Astrocyte of the spinal cord (primary cell): ENCODE results near the gene KRTAP12-2.

Source experiments
- DNase-seq: peaks from one replicate; pipeline ENCODE4 v3.0.0; 2011; ENCODE audit warnings: low read depth, low spot score
- H3K4me3 ChIP-seq: 2 replicates; pipeline ENCODE4 v1.5.1; 2011; ENCODE audit warnings: low read depth, mild to moderate bottlenecking, low read length, moderate library complexity
- in situ Hi-C: cut with HindIII; loops from 2 replicates; pipeline ENCODE4 v1.10.0; 2017; ENCODE audit warnings: low sequenced_read_pairs
- TF ChIP-seq, protein P1 (sequence below): IDR thresholded peaks from 2 replicates; pipeline ENCODE4 v1.5.1; 2012; ENCODE audit warnings: low read depth, mild to moderate bottlenecking, low read length, inconsistent platforms

Gene KRTAP12-2

DNA sequence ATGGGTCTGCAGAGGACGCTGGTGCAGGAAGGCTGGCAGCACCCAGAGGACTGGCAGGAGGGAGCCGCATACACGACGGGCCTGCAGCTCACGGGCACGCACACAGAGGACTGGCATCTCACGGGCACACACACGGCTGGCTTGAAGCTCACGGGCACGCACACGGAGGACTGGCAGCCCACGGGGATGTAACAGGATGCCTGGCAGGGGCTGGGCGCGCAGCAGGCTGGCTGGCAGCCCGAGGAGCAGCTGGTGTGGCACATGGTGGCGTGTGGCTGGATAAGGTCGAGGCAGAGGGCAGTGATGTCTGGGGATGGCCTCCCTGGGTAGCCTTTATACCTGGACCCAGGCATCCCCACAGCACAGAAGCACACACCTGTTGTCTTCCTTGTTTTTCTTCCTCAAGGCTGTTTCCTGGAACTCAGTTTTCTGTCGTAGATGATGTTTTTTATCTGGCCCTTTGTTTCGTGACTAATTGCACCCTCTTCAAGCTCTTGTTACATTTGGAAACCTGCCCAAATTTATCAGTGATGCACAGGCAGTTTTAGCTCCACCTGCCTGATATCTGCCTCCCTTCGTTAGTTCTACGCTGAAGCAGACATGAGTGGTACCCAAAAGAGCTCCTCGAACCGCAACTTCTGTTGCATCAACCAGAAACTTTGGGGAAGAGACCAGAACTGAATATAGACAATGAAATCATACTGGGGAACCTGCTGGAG is 15.3 kb upstream of the KRTAP12-2 start, which contains the start of gene KRTAP12-1:
Gene KRTAP12-1, minus strand, starts transcription at position 303 of the 719 bp plus-strand sequence. Its CDS starts 40 bp downstream, at position 263.
- in situ Hi-C loops = no loop called here

DNA sequence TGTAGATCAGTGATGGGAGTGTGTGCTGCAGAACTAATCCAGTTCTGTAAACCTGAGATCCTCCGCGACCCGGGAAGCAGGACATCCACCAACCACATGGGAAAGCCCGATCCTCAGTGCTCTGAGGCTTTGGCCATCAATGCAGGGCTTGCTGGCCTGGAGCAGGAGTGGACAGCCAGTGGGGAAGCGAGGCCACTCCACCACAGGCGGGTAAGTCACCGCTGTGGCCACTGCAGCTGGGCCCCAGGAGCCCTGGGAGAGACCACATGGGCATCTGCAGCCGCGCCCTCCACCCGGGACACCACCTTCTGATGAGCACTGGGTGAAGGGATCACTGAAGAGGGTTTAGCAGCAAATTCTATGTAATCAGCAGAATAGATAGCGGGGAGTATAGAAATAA is 14.4 kb upstream of the KRTAP12-2 start:
- TF ChIP-seq, protein P1, sequence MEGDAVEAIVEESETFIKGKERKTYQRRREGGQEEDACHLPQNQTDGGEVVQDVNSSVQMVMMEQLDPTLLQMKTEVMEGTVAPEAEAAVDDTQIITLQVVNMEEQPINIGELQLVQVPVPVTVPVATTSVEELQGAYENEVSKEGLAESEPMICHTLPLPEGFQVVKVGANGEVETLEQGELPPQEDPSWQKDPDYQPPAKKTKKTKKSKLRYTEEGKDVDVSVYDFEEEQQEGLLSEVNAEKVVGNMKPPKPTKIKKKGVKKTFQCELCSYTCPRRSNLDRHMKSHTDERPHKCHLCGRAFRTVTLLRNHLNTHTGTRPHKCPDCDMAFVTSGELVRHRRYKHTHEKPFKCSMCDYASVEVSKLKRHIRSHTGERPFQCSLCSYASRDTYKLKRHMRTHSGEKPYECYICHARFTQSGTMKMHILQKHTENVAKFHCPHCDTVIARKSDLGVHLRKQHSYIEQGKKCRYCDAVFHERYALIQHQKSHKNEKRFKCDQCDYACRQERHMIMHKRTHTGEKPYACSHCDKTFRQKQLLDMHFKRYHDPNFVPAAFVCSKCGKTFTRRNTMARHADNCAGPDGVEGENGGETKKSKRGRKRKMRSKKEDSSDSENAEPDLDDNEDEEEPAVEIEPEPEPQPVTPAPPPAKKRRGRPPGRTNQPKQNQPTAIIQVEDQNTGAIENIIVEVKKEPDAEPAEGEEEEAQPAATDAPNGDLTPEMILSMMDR = no peak
- no peak overlapping the region for H3K4me3 ChIP-seq
- no peak for DNase-seq
- in situ Hi-C loops = no loop called here

More for the DNA sequence above, 15.3 kb upstream of the KRTAP12-2 start, which contains the start of gene KRTAP12-1:
- DNase-seq = no peak
- TF ChIP-seq, protein P1 = no peak
- no peak within 1 kb of the TSS for H3K4me3 ChIP-seq

DNA sequence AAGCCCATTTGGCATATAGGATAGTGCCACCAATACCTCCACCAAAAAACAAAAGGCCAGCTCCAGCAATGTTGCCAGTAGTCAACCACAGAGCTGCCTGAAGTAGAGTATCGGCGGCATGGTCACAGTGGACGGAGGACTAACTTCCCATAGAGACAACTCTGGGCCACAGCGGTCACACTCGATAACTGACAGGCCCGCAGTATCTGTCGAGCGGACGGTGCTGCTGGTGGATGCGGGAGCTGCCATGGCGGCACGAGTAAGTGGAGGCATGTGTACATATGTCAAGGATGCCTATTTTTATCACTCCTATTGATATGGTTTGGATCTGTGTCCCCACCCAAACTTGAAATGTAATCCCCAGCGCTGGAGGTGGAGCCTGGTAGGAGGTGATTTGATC is 11.2 kb upstream of the KRTAP12-2 start:
- TF ChIP-seq, protein P1 = no peak
- H3K4me3 ChIP-seq = no peak overlapping the region
- in situ Hi-C loops = no loop called here
- no peak for DNase-seq

DNA sequence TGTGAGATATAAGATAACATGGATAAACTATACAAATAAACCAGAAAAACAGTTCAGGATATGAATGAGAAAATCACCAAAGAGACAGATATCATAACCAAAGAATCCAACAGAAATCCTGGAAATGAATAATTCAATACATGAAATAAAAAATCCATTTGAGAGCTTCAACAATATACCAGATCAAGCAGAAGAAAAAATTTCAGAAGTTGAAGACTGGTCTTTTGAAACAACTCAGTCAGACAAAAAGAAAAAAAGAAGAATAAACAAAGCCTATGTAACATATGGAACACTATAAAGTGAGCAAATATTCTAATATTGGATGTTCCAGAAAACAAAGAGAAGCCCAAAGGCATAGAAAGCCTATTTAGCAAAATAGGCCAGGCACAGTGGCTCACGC is 5.2 kb upstream of the KRTAP12-2 start:
- no peak for DNase-seq
- H3K4me3 ChIP-seq = no peak overlapping the region
- TF ChIP-seq, protein P1 = no peak
- in situ Hi-C loops = no loop called here

DNA sequence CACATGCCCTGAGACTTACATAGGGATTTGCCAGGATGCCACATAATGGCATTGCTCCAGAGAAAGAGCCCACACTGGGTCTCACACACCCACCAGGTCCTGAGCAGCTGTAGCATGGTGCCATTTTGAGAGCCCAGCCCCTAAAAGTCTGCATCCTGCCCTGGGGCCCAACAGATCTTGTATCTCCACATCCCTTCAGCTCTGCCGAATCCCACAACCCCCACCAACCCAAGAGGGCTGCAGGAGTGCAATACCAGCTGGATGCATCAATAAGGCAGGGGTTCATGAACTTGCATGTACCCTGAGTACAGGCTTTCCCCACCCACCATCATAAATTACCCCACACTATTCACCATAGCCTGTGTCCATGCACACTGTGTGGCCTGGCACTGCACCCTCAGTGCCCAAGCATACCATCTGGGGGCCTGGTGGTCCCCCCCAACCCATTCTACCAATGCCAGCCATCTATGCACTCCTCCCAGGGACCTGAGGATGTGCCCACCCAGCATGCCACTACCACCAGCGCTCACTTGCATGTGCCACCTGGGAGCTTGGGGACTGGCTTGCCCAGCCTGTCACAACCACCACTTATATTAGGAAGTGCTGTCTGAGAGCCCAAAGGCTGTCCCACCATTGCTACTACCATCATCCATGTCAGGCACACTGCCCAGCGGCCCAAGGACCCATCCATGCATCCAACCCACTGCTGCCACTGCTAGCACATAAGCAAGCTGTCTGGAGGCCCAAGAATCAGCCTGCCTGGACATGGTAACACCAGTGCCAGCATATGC is 4.1 kb upstream of the KRTAP12-2 start:
- TF ChIP-seq, protein P1 = no peak
- in situ Hi-C loops = no loop called here
- no peak for DNase-seq
- no peak overlapping the region for H3K4me3 ChIP-seq

DNA sequence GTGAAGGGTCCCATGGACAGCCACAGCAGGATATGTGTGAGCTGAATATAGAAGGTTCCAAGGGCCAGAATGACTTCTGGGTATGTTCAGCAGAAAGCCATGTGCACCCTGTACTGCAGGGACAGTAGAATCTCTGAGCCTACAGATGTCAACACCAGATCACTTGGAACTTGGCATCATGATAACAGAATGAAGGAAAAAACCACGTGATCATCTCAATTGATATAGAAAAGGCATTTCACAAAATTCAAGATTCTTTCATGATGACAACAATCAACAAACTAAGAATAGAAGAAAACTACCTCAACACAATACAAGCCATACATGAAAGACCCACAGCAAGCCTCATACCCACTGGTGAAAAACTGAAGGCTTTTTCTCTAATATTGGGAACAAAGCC is 885 bp upstream of the KRTAP12-2 start:
- no peak overlapping the region for H3K4me3 ChIP-seq
- in situ Hi-C loops = no loop called here
- TF ChIP-seq, protein P1 = no peak
- DNase-seq = no peak
